ENCODE data around the gene LAMB1.

- TF ChIP-seq CTCF (IDR thresholded peaks at IDR 0.05), result no peak
- TF ChIP-seq POLR2A (IDR thresholded peaks at IDR 0.05), result no peak
Measured at GRCh38 chr7:107931740-107932515, 71.0 kb downstream of the LAMB1 start.
